Measurements from ENCODE around the gene C4A. TPM values are rescaled to one million over a fixed set of nuclear protein-coding genes. Genes with fewer than 3 reads are reported as not detected.

The C4A gene
- total RNA-seq, 1 experiment from 2014 or later, result 4.3 TPM

- Histone ChIP-seq H4K91ac (ENCODE audit: insufficient read length, low read depth, low read length) (no peak overlapping the region), H3K14ac (ENCODE audit: insufficient read depth, low read length) (no peak overlapping the region), H2BK12ac (ENCODE audit: insufficient read length, low read depth, low read length) (no peak overlapping the region), H3K56ac (ENCODE audit: insufficient read length, low read depth, low read length) (no peak overlapping the region), H3K27me3 (ENCODE audit: insufficient read depth, low read length) (no peaks in the 10 kb centered on the region), H3K79me1 (ENCODE audit: insufficient read depth, low read depth, low read length, poor library complexity, severe bottlenecking) (no peaks in the 10 kb centered on the region), H2BK20ac (ENCODE audit: low read depth, low read length, poor library complexity, severe bottlenecking) (no peak overlapping the region), H2BK15ac (ENCODE audit: low read depth, low read length) (no peak overlapping the region), H3K27ac (ENCODE audit: insufficient read length, low read depth, low read length) (no peak overlapping the region), H2AK5ac (ENCODE audit: insufficient read length, low read length) (no peak overlapping the region), H3K4me2 (ENCODE audit: insufficient read depth, insufficient read length, low read length) (no peak overlapping the region), H3K23me2 (ENCODE audit: insufficient read length, low read depth, low read length, poor library complexity, severe bottlenecking) (peaks cover 6% of the 10 kb centered on the region), H3K18ac (ENCODE audit: insufficient read length, low read depth, low read length) (no peak overlapping the region), H4K5ac (ENCODE audit: insufficient read length, low read depth, low read length) (no peak overlapping the region), H2AFZ (ENCODE audit: low read length) (no peak overlapping the region), H3K4ac (ENCODE audit: low read depth, low read length) (no peak overlapping the region), H3T11ph (ENCODE audit: low read length) (no peak overlapping the region), H2BK5ac (ENCODE audit: insufficient read length, low read length) (no peak overlapping the region), H3K9ac (ENCODE audit: extremely low read depth, insufficient read length, low read length) (no peak overlapping the region), H4K8ac (replicated peaks; ENCODE audit: insufficient read length, low read depth, low read length) (no peak overlapping the region), H3K23ac (ENCODE audit: insufficient read length, low read depth, low read length) (no peak overlapping the region), H3K9me3 (ENCODE audit: control insufficient read depth, low read depth, low read length) (no peaks in the 10 kb centered on the region), H4K20me1 (ENCODE audit: control insufficient read depth, insufficient read depth, insufficient read length) (no peaks in the 10 kb centered on the region), H2BK120ac (ENCODE audit: low read depth, low read length, poor library complexity, severe bottlenecking) (no peak overlapping the region), H3K4me1 (ENCODE audit: insufficient read depth, low read length) (peaks cover 3% of the 10 kb centered on the region; the same call in 1 of the 2 replicates), H3K79me2 (ENCODE audit: insufficient read depth, low read length) (no peaks in the 10 kb centered on the region; the same call in 1 of the 2 replicates)
- H3K27me3 Mint-ChIP-seq (ENCODE audit: low read depth), result no peaks in the 10 kb centered on the region; the same call in 1 of the 2 replicates
- H3K27ac Mint-ChIP-seq, result no peak overlapping the region
- H3K9me3 Mint-ChIP-seq, result no peaks in the 10 kb centered on the region
- WGBS (ENCODE audit: extremely low coverage, insufficient read length, low lambda C conversion rate), result no CpG with 5 or more reads among the region's 11 CpGs
- peaks cover 33 to 72% (median 66%) of the 10 kb centered on the region in 3 experiments; a peak in 6 of 7 replicates for H3K36me3 Mint-ChIP-seq (ENCODE audit: insufficient read depth in 1 of 3, low read depth in 3 of 3)
- TF ChIP-seq, protein P1, sequence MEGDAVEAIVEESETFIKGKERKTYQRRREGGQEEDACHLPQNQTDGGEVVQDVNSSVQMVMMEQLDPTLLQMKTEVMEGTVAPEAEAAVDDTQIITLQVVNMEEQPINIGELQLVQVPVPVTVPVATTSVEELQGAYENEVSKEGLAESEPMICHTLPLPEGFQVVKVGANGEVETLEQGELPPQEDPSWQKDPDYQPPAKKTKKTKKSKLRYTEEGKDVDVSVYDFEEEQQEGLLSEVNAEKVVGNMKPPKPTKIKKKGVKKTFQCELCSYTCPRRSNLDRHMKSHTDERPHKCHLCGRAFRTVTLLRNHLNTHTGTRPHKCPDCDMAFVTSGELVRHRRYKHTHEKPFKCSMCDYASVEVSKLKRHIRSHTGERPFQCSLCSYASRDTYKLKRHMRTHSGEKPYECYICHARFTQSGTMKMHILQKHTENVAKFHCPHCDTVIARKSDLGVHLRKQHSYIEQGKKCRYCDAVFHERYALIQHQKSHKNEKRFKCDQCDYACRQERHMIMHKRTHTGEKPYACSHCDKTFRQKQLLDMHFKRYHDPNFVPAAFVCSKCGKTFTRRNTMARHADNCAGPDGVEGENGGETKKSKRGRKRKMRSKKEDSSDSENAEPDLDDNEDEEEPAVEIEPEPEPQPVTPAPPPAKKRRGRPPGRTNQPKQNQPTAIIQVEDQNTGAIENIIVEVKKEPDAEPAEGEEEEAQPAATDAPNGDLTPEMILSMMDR (conservative IDR thresholded peaks at IDR 0.05), result no peak
- peaks cover 7 to 11% of the 10 kb centered on the region in 2 experiments for H3K4me1 Mint-ChIP-seq
- H3K4me3 Mint-ChIP-seq, result no peak overlapping the region
- DNase-seq, result no peak
These were observed 13.5 kb upstream of the C4A start for GRCh38 chr6:31968326-31968725.

All from H9 (cell line).